Osteocyte (in vitro differentiated cells): ENCODE results near the gene NDUFS3. TPM values are rescaled to one million over a fixed set of nuclear protein-coding genes. Genes with fewer than 3 reads are reported as not detected.

ENCODE experiments used
- DNase-seq: peaks from one replicate; pipeline ENCODE4 v3.0.0; 2021; ENCODE audit warnings: mixed read lengths; ENCODE audit not compliant: unreplicated experiment; ENCODE audit errors: extremely low spot score
- H3K27ac Mint-ChIP-seq: one replicate; pipeline ENCODE4 v1.8.0; 2021; ENCODE audit warnings: mild to moderate bottlenecking, mixed read lengths; ENCODE audit not compliant: unreplicated experiment
- H3K27me3 Mint-ChIP-seq: one replicate; pipeline ENCODE4 v1.8.0; 2021; ENCODE audit warnings: mixed read lengths; ENCODE audit not compliant: unreplicated experiment
- H3K36me3 Mint-ChIP-seq: one replicate; pipeline ENCODE4 v1.8.0; 2021; ENCODE audit warnings: mixed read lengths; ENCODE audit not compliant: unreplicated experiment
- H3K4me1 Mint-ChIP-seq: one replicate; pipeline ENCODE4 v1.8.0; 2021; ENCODE audit warnings: mixed read lengths; ENCODE audit not compliant: unreplicated experiment
- H3K4me3 Mint-ChIP-seq: one replicate; pipeline ENCODE4 v1.8.0; 2021; ENCODE audit warnings: mild to moderate bottlenecking, moderate library complexity, mixed read lengths; ENCODE audit not compliant: unreplicated experiment
- H3K9me3 Mint-ChIP-seq: one replicate; pipeline ENCODE4 v1.8.0; 2021; ENCODE audit warnings: mixed read lengths; ENCODE audit not compliant: unreplicated experiment
- CTCF ChIP-seq: fragments of 200-600 bp; sonication (generic); IDR thresholded peaks from 2 replicates; pipeline ENCODE4 v1.5.0; 2021; ENCODE audit warnings: antibody characterized with exemption, mild to moderate bottlenecking, moderate library complexity
- total RNA-seq: library from RNA; stranded (reverse); gene quantifications from 2 replicates; pipeline ENCODE4 v1.2.1, GENCODE V29; 2021

Gene NDUFS3
- total RNA-seq, 1 donor from 2014 or later, result 105 TPM

- no peak for TF ChIP-seq CTCF
- H3K4me3 Mint-ChIP-seq, result no peak overlapping the region
- no peaks in the 10 kb centered on the region for H3K27me3 Mint-ChIP-seq
- no peaks in the 10 kb centered on the region for H3K9me3 Mint-ChIP-seq
- no peak for DNase-seq
- peaks cover 18% of the 10 kb centered on the region for H3K36me3 Mint-ChIP-seq
- no peaks in the 10 kb centered on the region for H3K4me1 Mint-ChIP-seq
- H3K27ac Mint-ChIP-seq, result no peak overlapping the region
These were observed 8.3 kb downstream of the NDUFS3 start for GRCh38 chr11:47587039-47587716.

GRCh38 chr11:47587723-47588326, 9.0 kb downstream of the NDUFS3 start:
- H3K27me3 Mint-ChIP-seq, result no peaks in the 10 kb centered on the region
- no peak for TF ChIP-seq CTCF
- no peaks in the 10 kb centered on the region for H3K4me1 Mint-ChIP-seq
- H3K27ac Mint-ChIP-seq, result no peak overlapping the region
- DNase-seq, result no peak
- no peaks in the 10 kb centered on the region for H3K9me3 Mint-ChIP-seq
- H3K4me3 Mint-ChIP-seq, result no peak overlapping the region
- peaks cover 13% of the 10 kb centered on the region for H3K36me3 Mint-ChIP-seq

- H3K9me3 Mint-ChIP-seq, result no peaks in the 10 kb centered on the region
- peaks cover 4% of the 10 kb centered on the region for H3K36me3 Mint-ChIP-seq
- peaks cover 4% of the 10 kb centered on the region for H3K4me1 Mint-ChIP-seq
- no peak overlapping the region for H3K27ac Mint-ChIP-seq
- no peak overlapping the region for H3K4me3 Mint-ChIP-seq
- no peak for DNase-seq
- peaks cover 10% of the 10 kb centered on the region for H3K27me3 Mint-ChIP-seq
- no peak for TF ChIP-seq CTCF
These were observed 10.2 kb downstream of the NDUFS3 start for GRCh38 chr11:47589118-47589517.

GRCh38 chr11:47589584-47589976, 10.7 kb downstream of the NDUFS3 start:
- Mint-ChIP-seq H3K36me3 (no peaks in the 10 kb centered on the region), H3K4me3 (no peak overlapping the region), H3K27me3 (peaks cover 14% of the 10 kb centered on the region), H3K9me3 (no peaks in the 10 kb centered on the region), H3K4me1 (peaks cover 7% of the 10 kb centered on the region), H3K27ac (no peak overlapping the region)
- DNase-seq, result no peak
- no peak for TF ChIP-seq CTCF

GRCh38 chr11:47589977-47590861, 11.3 kb downstream of the NDUFS3 start:
- DNase-seq, result no peak
- Mint-ChIP-seq H3K4me1 (peaks cover 9% of the 10 kb centered on the region), H3K4me3 (no peak overlapping the region), H3K27me3 (peaks cover 19% of the 10 kb centered on the region), H3K27ac (no peak overlapping the region), H3K9me3 (no peaks in the 10 kb centered on the region), H3K36me3 (no peaks in the 10 kb centered on the region)
- TF ChIP-seq CTCF, result no peak
